HepG2 (cell line): ENCODE data around the gene CRYBB2. TPM values are rescaled to one million over a fixed set of nuclear protein-coding genes. Genes with fewer than 3 reads are reported as not detected.
A peak's percentile ranks its signal among the peaks of the same experiment; 100 is the strongest.

Source experiments
- ARID3A ChIP-seq: IDR thresholded peaks from 2 replicates; pipeline ENCODE4 v1.6.1; 2012; ENCODE audit warnings: low read depth, low read length, improper control_type of control experiment
- BCL6 ChIP-seq: IDR thresholded peaks from 2 replicates; pipeline ENCODE4 v1.6.1; 2016; ENCODE audit warnings: missing genetic modification reagents, missing compliant biosample characterization
- CBX1 ChIP-seq: IDR thresholded peaks from one replicate; pipeline ENCODE4 v1.6.1; 2016; ENCODE audit warnings: antibody characterized with exemption, low read depth
- EP300 ChIP-seq, 3 experiments: sonication (generic) in 1 of 3; formaldehyde crosslinking in 1 of 3; IDR thresholded peaks; 2 replicates each; pipeline versions ENCODE4 v1.5.1 to v1.6.1; 2011 to 2020; ENCODE audit warnings: low read depth in 2 of 3, low read length in 2 of 3, borderline replicate concordance in 1 of 3, improper control_type of control experiment in 1 of 3, mild to moderate bottlenecking in 1 of 3, missing genetic modification reagents in 1 of 3, moderate library complexity in 1 of 3
- LCORL ChIP-seq, 2 experiments: fragments of 450-650 bp in 1 of 2; sonication (generic) in 1 of 2; formaldehyde crosslinking in 1 of 2; IDR thresholded peaks; 2 replicates each; pipeline versions ENCODE4 v1.5.0 to v1.6.1; 2017 to 2020; ENCODE audit warnings: antibody characterized with exemption in 1 of 2, missing genetic modification reagents in 1 of 2
- MAZ ChIP-seq, 2 experiments: sonication (generic) in 1 of 2; formaldehyde crosslinking in 1 of 2; IDR thresholded peaks; 2 replicates each; pipeline versions ENCODE4 v1.5.0 to v1.6.1; 2012 to 2020; ENCODE audit warnings: low read depth in 2 of 2, mild to moderate bottlenecking in 2 of 2, borderline replicate concordance in 1 of 2, improper control_type of control experiment in 1 of 2, low read length in 1 of 2, missing genetic modification reagents in 1 of 2, moderate library complexity in 1 of 2
- MED1 ChIP-seq: sonication (generic); formaldehyde crosslinking; IDR thresholded peaks from 2 replicates; pipeline ENCODE4 v1.4.0; 2020; ENCODE audit warnings: missing genetic modification reagents
- NFIB ChIP-seq: sonication (generic); formaldehyde crosslinking; IDR thresholded peaks from 2 replicates; pipeline ENCODE4 v1.9.0; 2021; ENCODE audit warnings: missing genetic modification reagents, mild to moderate bottlenecking, borderline replicate concordance
- PHF21A ChIP-seq: sonication (generic); formaldehyde crosslinking; IDR thresholded peaks from 2 replicates; pipeline ENCODE4 v1.5.0; 2020; ENCODE audit warnings: mild to moderate bottlenecking, missing genetic modification reagents
- PITX1 ChIP-seq: sonication (generic); formaldehyde crosslinking; IDR thresholded peaks from 2 replicates; pipeline ENCODE4 v1.5.1; 2020; ENCODE audit warnings: mild to moderate bottlenecking, missing genetic modification reagents
- POLR2A ChIP-seq, 2 experiments: IDR thresholded peaks; 2 replicates each; pipeline ENCODE4 v1.6.1; 2011; ENCODE audit warnings: low read depth in 2 of 2, low read length in 2 of 2, mild to moderate bottlenecking in 1 of 2, moderate library complexity in 1 of 2; ENCODE audit not compliant: insufficient read depth in 1 of 2
- RXRA ChIP-seq: sonication (generic); formaldehyde crosslinking; IDR thresholded peaks from 2 replicates; pipeline ENCODE4 v1.5.1; 2020; ENCODE audit warnings: missing genetic modification reagents
- TOE1 ChIP-seq: sonication (generic); formaldehyde crosslinking; IDR thresholded peaks from 2 replicates; pipeline ENCODE4 v1.4.0; 2020; ENCODE audit warnings: mild to moderate bottlenecking, missing genetic modification reagents
- TSC22D2 ChIP-seq: sonication (generic); formaldehyde crosslinking; IDR thresholded peaks from 2 replicates; pipeline ENCODE4 v1.5.1; 2020; ENCODE audit warnings: missing genetic modification reagents, mild to moderate bottlenecking, borderline replicate concordance
- ZFX ChIP-seq: sonication (generic); formaldehyde crosslinking; IDR thresholded peaks from 2 replicates; pipeline ENCODE4 v1.4.0; 2020; ENCODE audit warnings: mild to moderate bottlenecking, low read depth, missing genetic modification reagents, moderate library complexity
- ZNF280D ChIP-seq: sonication (generic); formaldehyde crosslinking; IDR thresholded peaks from 2 replicates; pipeline ENCODE4 v1.5.1; 2020; ENCODE audit warnings: mild to moderate bottlenecking, missing genetic modification reagents
- ZNF431 ChIP-seq: sonication (generic); formaldehyde crosslinking; IDR thresholded peaks from 2 replicates; pipeline ENCODE4 v1.9.0; 2022; ENCODE audit warnings: missing genetic modification reagents, low read depth, mild to moderate bottlenecking, borderline replicate concordance
- ZNF451 ChIP-seq: sonication (generic); formaldehyde crosslinking; IDR thresholded peaks from 2 replicates; pipeline ENCODE4 v1.5.0; 2020; ENCODE audit warnings: mild to moderate bottlenecking, missing genetic modification reagents
- ZNF549 ChIP-seq: sonication (generic); formaldehyde crosslinking; IDR thresholded peaks from 2 replicates; pipeline ENCODE4 v1.5.0; 2020; ENCODE audit warnings: missing genetic modification reagents
- ZNF674 ChIP-seq: sonication (generic); formaldehyde crosslinking; IDR thresholded peaks from 2 replicates; pipeline ENCODE4 v1.5.0; 2020; ENCODE audit warnings: low read depth, mild to moderate bottlenecking, missing genetic modification reagents
- ZNF7 ChIP-seq: IDR thresholded peaks from 2 replicates; pipeline ENCODE4 v1.6.1; 2016; ENCODE audit warnings: missing biosample characterization, missing genetic modification reagents
- ZSCAN21 ChIP-seq: sonication (generic); formaldehyde crosslinking; IDR thresholded peaks from 2 replicates; pipeline ENCODE4 v1.8.0; 2022; ENCODE audit warnings: mild to moderate bottlenecking, missing genetic modification reagents, moderate library complexity, borderline replicate concordance
- polyA plus RNA-seq, 8 experiments: library from polyadenylated mRNA; depleted of rRNA in 3 of 8; stranded (reverse) in 7 of 8; unstranded in 1 of 8; fragments of >200 nt; fragmentation: Illumina TruSeq in 4 of 8; extraction: Trizol in 4 of 8; gene quantifications; 2 replicates each; pipeline versions ENCODE4 v1.2.1 to v1.2.3, GENCODE V29; 2011 to 2016; ENCODE audit warnings: low read depth in 4 of 8, missing spikeins in 1 of 8, mixed read lengths in 1 of 8; ENCODE audit not compliant: insufficient read depth in 1 of 8
- total RNA-seq, 5 experiments: library from RNA; depleted of rRNA; stranded (reverse); fragments of >200 nt; fragmentation: Illumina TruSeq; extraction: Trizol; gene quantifications; 2 replicates each; pipeline ENCODE4 v1.2.3, GENCODE V29; 2016; ENCODE audit warnings: low read depth in 1 of 5

Gene CRYBB2
- total and polyA plus RNA-seq, 2 of the 13 experiments (the other 11 are each of a cell fraction or from before 2014, with no cell fraction given), result 0.11 to 0.18 TPM

DNA sequence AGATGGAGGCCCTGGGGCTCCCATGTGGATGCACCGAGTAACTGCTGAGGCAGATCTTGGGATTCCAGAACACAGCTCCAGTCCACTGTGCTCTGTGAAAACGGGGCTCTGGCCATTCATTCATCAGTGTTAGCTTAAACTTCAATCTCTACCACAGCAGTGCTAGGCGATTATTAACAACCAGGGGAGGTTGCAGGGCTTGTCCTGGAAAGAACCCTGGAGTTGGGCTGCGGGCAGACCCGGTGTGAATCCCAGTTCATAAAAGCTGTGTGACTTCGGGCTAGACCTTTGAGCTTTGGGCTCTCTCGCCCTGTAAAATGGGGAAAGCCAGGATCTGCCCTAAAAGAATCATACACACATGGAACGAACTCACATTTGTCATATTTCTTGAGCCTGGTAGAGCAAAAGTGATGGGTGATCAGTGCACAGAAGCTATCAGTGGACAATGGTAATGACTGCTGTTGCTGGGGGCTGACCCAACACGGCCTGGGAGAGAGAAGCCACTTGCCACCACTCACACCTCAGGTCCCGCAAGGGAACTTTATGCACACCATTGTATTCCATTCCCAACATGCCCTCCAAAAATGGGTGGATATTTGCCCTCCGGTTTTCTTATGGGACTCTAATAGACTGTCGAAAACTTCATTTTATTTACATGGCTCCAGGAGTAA is 35.4 kb upstream of the CRYBB2 start (continued):
- TF ChIP-seq LCORL (IDR thresholded peaks at IDR 0.05) (no peak), LCORL (CRISPR knock-in tag; IDR thresholded peaks at IDR 0.05) (no peak; the same call in 1 of the 2 replicates), ZNF7 (no peak), ZNF674 (CRISPR knock-in tag) (no peak), PITX1 (peak; percentile 52; the same call in 1 of the 2 replicates), EP300 (IDR thresholded peaks at IDR 0.05; ENCODE audit: low read depth in 2 of 2, low read length in 2 of 2) (peak in 1 of 2 experiments; percentile 41; a peak in 1 of 4 replicates), EP300 (CRISPR knock-in tag; IDR thresholded peaks at IDR 0.05; ENCODE audit: borderline replicate concordance) (no peak), ZNF431 (CRISPR knock-in tag) (0 out of 2 replicates have a peak, but pooled peaks have one; percentile 27), ZNF451 (no peak), ZSCAN21 (no peak), MAZ (IDR thresholded peaks at IDR 0.05; ENCODE audit: borderline replicate concordance, low read depth, low read length) (no peak), MAZ (CRISPR knock-in tag; IDR thresholded peaks at IDR 0.05; ENCODE audit: low read depth) (no peak), ZNF280D (CRISPR knock-in tag) (0 out of 2 replicates have a peak, but pooled peaks have one; percentile 39), ARID3A (0 out of 2 replicates have a peak, but pooled peaks have one; percentile 28), PHF21A (peak; percentile 6; the same call in 1 of the 2 replicates), NFIB (CRISPR knock-in tag) (no peak), BCL6 (peak; percentile 36), ZNF549 (CRISPR knock-in tag) (peak; percentile 95), POLR2A (IDR thresholded peaks at IDR 0.05; ENCODE audit: insufficient read depth in 1 of 2, low read depth in 2 of 2, low read length in 2 of 2) (peak in 1 of 2 experiments; percentile 29; a peak in 1 of 4 replicates), ZFX (CRISPR knock-in tag) (no peak), RXRA (CRISPR knock-in tag) (peak; percentile 82), MED1 (CRISPR knock-in tag) (0 out of 2 replicates have a peak, but pooled peaks have one; percentile 22), TSC22D2 (CRISPR knock-in tag) (no peak), TOE1 (CRISPR knock-in tag) (no peak), CBX1 (no peak)
